T-helper 9 cell (primary cell): ENCODE data around the gene NPTN.
A peak's percentile ranks its signal among the peaks of the same experiment; 100 is the strongest.
"Not testable (repeated sequence)": the region's sequence is repeated elsewhere in the genome, so short reads cannot be mapped to it uniquely, and the experiment has no call there.

Experiments
- DNase-seq: peaks from one replicate; pipeline ENCODE4 v3.0.0-alpha.2; 2020
- total RNA-seq, 2 donors: gene quantifications; one replicate each; lab custom pipeline; 2026; lab: John Stamatoyannopoulos, UW

The NPTN gene
- 14.7 to 43.6 reads per million in 2 donors for total RNA-seq

DNA sequence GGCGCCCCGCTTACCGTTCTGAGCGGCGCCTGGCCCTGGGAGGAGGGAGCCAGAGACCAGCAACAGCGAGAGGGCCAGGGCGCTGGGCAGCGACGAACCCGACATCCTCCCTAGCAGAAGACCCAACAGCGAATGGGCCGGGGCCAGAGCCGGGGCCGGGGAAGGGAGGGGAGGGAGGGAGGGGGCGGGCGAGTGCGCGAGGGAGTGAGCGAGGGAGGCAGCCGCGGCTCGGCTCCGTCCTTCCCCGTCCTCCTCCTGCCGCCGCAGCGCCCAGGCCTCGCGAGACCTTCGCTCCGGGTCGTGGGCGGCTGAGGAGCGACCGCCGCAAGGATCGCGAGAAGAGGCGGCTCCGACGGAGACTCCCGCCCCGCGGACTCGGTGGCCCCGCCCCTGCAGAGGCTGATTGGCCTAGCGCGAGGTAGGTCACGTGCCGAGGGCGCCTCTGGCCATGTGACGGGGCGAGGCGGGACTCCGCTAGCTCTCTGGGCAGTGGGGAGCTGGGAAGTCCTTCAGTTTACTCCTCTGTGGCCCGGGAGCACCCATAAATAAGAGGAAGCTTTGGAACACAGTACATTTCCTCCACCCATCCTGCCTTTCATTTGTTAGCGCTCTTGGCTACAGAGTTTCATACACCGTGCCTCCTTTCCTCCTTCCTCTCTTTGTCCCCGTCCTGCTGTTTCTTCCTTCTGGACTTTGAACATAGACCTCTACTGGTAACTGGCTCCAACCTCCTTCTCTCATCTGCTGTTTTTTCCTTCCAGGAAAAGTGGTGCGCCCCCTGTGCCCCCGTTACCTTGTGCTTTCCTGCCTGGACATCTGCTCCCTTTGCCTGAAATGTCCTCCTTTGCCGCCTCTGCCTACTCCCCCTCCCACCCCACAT, at the start of gene NPTN:
NPTN (minus strand) TSS at position 279 of the 880 bp plus-strand sequence; CDS start at position 105, 174 bp downstream.
- DNase-seq = peak; percentile 96

DNA sequence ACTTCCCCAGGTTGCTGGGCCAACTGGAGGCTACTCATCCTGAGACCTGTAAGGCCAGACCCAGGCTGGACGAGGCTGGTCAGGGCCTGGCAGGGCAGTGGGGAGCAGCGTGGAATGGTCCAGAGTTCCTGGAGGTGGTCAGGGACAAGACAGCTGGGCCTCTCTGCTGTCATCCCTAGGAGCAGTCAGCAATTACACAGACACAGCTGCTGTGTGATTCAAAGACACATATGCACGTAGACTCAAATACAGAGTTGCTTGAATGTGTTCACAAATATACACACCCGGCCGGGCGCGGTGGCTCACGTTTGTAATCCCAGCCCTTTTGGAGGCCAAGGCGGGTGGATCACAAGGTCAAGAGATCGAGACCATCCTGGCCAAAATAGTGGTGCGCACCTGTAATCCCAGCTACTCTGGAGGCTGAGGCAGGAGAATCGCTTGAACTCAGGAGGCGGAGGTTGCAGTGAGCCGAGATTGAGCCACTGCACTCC, 49.5 kb upstream of the NPTN start:
- no peak for DNase-seq

DNA sequence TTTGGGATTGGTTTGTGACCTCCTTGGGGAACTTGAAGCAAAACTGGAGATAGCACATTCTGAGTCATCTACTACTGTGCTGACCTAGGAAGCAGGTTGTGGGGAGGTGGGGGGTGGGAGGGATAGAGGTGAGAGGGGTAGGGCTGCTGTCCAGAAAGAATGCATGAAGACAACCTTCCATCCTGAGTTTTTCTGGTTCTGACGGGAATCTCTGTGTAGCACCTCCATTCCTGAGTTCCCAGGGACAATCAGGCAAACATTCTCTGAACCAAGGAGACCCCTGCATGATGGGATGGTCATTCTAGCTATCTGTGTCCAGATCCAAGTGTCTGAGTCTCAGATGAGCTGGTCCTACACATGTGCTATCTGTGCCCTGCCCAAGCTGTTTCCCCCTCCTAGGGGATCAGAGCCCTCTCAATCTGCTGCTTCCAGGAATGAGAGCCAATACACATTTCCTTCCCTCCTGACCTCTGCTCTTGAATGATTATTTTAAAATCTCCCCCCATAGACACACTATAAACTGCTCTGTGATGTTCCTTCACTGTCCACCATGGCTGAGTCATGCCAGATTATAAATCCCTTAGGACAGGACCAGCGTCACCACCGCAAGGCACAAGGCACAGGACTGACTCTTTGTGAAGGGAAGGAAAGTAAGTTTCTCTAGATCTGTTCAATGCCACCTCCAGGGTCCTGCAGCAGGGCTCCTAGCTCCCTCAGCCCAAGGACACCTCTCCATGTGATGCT, 48.8 kb upstream of the NPTN start:
- DNase-seq = no peak

DNA sequence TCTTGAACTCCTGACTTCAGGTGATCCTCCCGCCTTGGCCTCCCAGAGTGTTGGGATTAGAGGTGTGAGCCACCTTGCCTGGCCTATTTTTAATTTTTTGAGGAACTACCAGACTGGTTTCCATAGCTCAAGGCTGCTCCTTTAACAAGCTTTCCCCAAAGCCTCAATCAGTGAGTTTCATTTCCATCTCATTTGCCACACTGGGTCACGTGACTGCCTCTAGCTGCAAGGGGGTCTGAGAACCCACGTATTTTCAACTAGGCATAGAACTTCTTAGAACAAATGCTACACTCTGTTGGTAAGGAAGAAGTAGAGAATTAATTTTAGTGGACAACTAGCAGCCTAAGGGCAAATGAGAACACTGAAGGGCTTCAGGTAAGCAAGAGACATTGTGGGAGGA, 47.9 kb upstream of the NPTN start:
- DNase-seq = no peak

DNA sequence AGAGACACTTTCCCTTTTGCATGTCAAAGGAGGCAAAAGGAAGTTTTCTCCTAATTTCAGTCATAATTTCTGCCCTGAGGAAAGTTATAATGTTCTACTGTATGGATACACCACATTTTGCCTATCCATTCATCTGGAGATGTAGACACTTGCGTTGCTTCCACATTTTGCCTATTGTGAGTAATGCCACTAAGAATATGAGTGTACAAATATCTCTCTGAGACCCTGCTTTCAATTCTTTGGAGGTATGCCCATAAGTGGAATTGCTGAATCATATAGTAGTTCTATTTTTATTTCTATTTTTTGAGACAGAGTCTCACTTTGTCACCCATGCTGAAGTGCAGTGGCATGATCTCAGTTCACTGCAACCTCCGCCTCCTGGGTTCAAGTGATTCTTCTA, 47.4 kb upstream of the NPTN start:
- no peak for DNase-seq

DNA sequence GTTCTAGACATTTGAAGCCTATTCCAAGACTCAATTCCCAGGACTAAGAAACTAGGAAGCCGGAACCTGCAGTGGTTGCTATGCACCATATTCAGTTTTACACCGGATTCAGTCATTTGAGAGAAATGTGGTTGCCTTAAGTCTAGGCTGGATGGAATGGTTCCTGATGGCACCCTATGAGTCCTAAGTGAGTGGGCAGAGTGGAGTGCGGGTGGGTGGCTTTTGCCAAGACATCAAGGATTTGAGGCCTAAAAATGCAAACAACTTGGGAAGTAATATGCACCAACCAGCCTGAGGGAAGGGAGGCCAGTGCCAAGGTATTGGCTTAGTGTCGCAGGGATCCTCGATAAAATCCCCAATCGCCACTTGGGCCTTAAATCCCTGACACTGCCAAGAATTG, 46.8 kb upstream of the NPTN start:
- no peak for DNase-seq

DNA sequence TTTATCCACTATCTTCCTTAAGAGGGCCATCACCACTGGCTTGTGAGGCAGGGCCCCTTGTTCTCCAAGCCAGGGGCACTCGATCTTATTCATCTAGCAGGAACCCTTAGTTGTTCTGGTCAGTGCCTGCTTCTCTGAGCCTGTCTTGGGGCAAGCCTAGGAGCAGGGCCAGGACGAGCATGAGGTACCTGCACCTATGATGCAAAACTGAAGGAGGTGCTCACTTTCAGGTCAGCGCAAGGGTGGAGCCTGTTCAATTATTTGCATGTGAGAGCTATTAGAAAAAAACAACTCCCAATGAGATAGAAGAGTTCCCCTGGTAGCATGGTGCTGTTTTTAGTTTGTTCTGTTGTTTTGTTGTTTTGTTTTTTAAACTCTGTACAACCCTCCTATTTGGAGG, 46.0 kb upstream of the NPTN start:
- no peak for DNase-seq

DNA sequence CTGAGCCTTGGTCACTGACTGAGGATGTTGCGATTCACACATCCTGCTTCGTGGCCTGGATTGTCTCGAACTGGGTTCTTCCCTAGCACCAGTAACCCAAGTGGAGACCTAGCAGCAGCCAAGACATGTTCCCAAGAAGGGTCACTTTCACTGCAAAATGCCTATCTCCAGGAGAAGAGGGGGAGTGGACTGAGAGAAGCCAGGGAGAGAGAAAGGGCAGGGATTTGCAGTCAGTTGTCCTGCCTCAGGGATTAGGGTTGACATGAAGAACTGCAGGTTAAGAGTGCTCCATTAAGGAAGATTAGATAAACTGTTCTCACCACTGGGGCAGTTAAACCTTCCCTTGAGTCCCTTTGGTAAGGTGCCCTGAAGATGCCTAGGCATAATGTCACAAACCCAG, 45.3 kb upstream of the NPTN start:
- DNase-seq = no peak

DNA sequence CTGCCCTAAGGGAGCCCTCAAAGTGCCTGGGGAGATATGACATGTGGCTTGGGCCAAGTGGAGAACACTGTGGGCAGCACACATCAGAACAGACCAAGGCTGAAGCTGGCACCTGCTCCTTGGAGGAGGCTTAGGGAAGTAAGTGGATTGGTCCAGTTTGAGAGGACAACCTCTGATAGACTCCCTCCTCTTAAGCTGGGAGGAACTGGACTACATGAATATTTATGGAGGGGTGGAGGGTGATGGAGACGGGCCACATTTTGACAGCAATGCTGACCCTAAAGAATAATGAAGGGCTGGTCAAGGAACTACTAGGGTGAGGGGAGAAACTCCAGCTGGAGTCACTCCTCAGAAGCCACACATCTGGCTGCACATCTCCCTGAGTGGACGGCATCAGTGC, 44.5 kb upstream of the NPTN start:
- DNase-seq = no peak

DNA sequence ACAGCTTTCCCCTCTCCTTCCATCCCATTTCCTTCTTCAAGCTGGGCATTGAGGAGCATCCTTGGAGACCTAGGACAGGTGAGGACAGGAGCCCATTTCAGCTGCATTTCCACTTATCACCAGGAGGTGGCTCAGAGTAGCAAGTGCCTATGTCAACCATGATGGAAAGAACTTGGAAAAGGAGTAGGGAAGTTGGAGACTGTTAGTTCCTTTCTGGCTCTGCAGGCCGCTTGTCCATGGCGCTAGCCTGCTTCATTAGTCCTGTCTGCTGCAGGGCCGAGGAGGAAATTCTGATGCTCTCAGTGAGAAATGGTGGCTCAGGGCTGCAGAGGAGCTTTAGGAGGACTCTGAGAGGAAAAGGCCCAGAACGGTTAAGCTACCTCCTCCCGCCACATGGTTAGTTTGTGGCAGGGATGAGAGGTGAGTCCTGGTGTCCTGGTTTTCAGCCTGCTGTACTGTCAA, 44.0 kb upstream of the NPTN start:
- peak; percentile 48 for DNase-seq

DNA sequence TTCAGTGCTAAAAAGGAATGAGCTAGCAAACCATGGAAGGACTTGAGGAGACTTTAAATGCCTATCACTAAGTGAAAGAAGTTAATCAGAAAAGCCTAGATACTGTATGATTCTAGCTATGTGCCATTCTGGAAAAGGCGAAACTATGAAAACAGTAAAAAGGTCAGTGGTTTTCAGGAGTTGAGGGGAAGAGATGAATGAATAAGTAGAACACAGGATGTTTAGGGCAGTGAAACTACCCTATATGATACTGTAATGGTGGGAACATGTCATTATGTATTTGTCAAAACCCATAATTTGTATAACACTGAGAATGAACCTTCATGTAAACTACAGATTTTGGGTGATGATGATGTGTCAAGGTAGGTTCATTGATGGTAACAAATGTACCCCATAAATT, 41.4 kb upstream of the NPTN start:
- no peak for DNase-seq

DNA sequence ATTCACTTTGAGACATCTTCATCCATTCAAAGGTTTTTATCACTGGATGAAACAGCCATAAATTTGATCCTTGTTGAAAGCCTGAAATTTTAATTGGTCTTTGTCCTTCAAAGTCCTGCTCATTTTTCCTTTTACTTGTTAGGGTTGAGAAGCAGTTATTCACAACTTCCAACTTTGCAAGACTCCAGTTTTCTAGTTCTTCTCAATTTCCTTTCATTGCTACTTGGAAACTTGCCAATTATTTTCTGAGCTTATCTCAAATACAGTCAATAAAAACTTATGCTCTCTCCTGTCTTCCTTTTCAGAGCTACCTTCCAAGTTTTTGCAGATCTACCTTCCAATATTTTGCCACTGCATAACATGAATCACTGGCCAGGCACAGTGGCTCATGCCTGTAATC, 27.3 kb upstream of the NPTN start:
- no peak for DNase-seq

DNA sequence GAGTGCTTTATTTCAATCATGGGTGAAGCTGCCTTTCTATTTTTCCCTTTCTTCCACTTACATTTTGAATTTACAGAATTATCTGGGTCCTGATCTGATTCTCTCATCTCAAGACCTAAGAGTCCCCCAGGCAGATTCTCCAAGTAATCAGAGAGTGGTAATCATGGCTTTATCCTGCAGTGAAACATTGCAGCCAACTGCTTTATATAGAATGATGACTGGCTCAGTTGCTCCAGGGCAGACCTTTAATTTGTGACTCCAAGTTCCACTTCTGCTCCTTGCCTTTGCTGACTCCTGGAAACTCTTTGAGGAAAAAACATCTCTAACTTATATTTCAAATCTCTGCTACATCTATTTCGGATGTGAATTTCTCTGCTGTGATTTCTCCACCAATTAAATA, 25.5 kb upstream of the NPTN start:
- no peak for DNase-seq

DNA sequence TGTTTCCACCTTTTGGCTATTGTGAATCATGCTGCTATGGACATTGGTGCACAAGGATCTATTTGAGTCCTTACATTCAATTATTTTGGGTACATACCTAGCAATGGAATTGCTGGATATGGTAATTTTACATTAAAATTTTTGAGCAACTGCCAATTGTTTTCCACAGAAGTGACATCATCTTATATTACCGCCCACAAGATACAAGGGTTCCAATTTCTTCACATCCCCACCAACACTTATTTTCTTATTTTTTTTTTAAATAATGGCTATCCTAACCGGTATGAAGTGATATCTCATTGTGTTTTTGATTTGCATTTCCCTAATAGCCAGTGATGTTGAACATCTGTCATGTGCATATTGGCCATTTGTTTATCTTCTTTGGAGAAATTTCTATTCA, 22.5 kb upstream of the NPTN start:
- no peak for DNase-seq

DNA sequence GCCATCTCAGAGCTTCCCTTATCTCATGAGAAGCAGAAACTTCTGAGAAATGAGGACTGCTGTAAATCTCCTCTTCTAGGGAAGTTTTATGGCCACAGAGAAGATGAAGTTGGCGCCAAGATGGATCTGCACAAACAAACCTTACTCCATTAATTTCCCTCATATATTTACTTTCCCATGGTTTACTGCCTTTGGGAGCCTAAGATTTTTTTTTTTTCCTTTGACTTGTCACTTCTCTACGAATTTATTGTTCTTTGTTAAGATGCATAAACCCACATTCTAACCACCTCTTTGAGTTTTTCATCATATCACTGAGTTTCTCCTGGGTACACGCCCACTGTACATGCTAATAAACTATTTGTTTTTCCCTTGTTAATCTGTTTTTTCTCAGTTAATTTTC, 21.5 kb upstream of the NPTN start:
- no peak for DNase-seq

DNA sequence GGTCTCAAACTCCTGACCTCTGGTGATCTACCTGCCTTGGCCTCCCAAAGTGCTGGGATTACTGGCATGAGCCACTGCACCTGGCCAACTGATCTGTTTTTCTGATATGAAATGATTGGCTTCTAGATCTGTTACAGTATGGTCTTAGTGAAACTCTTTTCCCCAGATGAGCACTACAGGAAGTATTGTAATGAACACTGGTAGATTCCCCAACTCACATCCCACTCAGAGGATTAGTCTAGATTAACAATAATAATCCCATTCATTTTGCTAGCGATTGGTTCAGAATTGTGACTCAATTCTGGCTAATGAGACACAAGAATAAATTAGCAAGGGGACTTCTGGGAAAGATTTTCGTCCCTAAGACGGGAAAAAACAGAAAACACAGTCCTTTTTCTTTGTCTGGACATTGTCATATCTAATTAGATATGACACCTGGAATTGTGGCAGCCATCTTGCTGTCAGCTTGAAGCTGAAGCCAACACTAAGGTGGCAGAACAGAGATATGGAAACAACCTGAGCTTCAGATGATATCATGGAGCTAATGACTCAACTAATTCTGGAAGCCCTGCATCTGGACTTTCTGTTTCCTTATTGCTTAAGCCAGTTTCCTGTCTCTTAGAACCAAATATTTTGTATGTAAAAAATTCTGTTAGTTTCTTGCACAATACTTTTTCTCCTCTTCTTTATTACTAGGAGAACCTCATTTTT, 17.4 kb upstream of the NPTN start:
- no peak for DNase-seq

DNA sequence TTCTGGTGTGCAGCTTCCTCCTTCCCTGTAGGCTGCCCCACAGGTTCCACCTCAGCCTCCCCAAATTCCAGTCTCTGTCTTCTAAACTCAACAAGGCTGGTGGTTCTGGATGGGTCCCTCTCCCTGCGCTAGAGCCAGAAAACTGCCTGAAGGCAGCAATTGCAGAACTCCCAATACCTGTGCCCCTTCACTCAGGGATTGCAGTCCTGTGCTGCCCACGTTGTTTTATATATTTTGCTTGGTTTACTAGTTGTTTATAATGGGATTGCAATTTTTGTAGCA, 14.8 kb upstream of the NPTN start:
- DNase-seq = no peak

DNA sequence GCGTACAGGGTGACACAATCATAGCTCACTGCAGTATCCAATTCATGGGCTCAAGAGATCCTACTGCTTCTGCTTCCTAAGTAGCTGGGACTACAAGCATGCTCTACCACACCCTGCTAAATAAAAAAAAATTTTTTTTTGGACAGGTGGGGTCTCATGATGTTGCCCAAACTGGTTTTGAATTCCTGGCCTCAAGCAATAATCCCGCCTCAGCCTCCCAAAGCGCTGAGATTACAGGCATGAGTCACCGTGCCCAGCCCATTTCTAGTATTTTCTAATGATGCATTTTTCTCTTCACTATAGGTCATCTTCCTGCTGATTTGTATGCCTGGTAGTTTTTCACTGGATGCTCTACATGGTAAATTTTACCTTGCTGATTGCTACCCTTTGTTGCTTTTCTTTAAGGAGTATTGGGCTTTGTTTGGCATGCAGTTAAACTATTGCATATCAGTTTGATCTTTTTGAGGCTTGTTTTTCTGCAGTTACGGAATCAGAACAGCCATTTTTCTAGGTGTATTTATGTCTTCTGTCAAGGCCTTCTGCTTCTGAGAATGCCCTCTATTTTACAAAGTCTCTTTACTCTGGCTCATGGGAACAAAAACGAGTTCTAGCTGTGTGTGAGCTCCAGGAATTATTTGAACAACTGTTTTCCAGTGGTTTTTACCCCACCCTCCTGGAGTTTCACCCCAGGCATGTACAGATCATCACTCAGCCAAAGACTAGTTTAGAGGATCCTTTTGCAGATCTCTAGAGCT, 14.2 kb upstream of the NPTN start:
- DNase-seq = no peak

DNA sequence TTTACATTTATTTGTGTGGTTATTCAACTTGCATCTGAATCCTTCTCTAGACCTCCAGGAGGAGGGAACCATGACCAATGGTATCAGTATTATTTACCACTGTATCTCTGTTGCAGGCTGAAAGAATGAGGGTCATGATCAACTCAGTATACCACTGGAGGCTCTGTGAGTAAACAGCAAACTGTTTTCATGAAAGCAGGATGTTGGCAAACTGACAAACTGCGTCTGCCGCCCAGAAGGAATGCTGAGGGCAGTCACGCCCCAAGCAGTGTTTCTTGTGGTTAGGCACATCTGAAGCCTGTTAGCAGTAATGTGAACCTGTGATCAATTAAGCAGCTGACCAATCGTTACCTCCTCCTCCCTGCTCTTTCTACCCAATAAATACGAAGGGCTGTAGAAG, 6.3 kb upstream of the NPTN start:
- DNase-seq = not testable (repeated sequence)

DNA sequence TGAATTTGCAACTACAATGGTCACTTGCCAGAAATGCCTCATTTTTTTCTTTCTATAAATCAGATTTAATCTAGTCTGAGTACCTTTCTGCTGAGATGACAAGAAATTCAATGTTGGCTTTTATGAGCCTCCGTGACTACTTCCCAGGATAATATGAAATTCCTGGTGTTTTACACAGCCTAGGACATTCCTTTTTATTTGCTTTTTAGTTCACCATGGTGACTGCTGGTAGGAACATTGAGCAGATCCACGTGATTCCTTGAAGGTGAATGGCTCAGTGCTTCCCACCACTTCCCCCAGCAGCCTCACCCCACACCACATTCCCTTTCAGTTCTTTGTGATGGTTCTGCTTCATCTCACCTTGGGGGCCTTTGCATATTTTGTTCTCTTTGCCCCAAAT, 4.3 kb upstream of the NPTN start:
- no peak for DNase-seq

DNA sequence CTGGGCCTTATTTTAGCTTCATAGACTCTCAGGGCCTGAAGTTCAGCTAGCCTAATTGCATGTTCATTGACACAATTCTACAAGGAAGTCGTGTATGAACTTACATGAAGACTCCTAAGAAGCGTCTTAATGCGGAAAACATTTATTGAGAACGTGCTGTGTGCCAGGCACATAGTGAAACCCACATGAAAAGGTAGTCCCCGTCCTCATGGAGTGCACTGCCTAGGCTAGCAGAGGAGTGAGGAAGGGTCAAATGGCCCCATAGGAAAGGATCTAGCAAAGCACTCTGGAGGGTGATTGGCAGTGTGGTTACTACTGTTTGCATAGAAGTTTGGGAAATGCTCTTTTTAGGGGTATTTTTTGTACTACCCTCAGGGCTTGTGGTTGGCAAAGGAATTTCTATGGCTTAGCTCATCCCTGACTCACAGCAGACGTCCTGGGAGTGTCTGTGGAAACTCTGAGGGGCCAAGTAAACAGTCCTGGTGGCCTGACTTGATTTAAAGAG, 854 bp upstream of the NPTN start:
- DNase-seq = no peak

DNA sequence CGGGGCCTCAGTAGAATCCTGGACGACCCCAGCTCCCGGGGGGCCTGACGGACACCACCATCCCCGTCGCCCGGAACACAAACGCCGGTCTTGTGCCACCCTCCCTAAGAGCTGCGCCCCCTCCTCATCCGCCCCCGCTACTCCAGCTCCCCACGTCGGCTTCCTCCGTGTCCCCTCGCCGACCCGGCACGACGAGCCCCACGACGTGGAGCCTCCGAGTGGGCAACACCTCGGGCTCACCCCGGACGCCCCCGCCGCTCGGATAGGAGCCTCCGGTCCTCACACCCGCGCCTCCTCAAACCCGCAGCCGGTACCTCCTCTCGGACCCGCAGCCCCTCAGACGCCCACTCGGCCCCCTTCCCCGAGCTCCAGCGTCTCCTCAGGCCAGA, 525 bp downstream of the NPTN start:
- no peak for DNase-seq
